IMR-90 (cell line): ENCODE measurements around the gene CACNA2D3. TPM values are rescaled to one million over a fixed set of nuclear protein-coding genes. Genes with fewer than 3 reads are reported as not detected.

Source experiments
- ATAC-seq: fragments of 200-7000 bp; cut with Tn5 transposase; 2 replicates; pipeline ENCODE4 v1.9.1; 2020; ENCODE audit warnings: low read depth, mild to moderate bottlenecking, moderate library complexity
- BruUV-seq: library from RNA; stranded (reverse); fragments of 400-500 nt; replicated peaks from 2 replicates; lab custom pipeline; 2021; lab: Mats Ljungman, UMichigan
- CTCF ChIA-PET: fragments of 300-600 bp; formaldehyde crosslinking; extraction: SDS; loops from one replicate; lab custom pipeline; 2021; ENCODE audit warnings: antibody characterized with exemption; lab: Yijun Ruan, JAX
- POLR2A ChIA-PET: fragments of 300-600 bp; sonication (Branson Sonifier 250); formaldehyde crosslinking; loops from one replicate; lab custom pipeline; 2022; ENCODE audit warnings: antibody characterized with exemption; ENCODE audit not compliant: unreplicated experiment; lab: Charles Lee
- DNase-seq: peaks from one replicate; pipeline ENCODE4 v3.0.0; 2013
- H2AFZ ChIP-seq: replicated peaks from 2 replicates; pipeline ENCODE3; 2013; ENCODE audit warnings: low read length, mild to moderate bottlenecking; ENCODE audit not compliant: poor library complexity
- H2AK5ac ChIP-seq: 2 replicates; pipeline ENCODE4 v1.6.1; 2013; ENCODE audit warnings: low read depth, low read length, inconsistent platforms
- H2AK9ac ChIP-seq: replicated peaks from 2 replicates; pipeline ENCODE3; 2013; ENCODE audit warnings: mild to moderate bottlenecking, low read depth, low read length, moderate library complexity; ENCODE audit not compliant: poor library complexity
- H2BK120ac ChIP-seq: 2 replicates; pipeline ENCODE4 v1.6.1; 2013; ENCODE audit warnings: low read depth, low read length, inconsistent platforms
- H2BK15ac ChIP-seq: 3 replicates; pipeline ENCODE4 v1.6.1; 2013; ENCODE audit warnings: low read depth, low read length, inconsistent platforms
- H2BK20ac ChIP-seq: 2 replicates; pipeline ENCODE4 v1.6.1; 2013; ENCODE audit warnings: low read depth, mild to moderate bottlenecking, inconsistent platforms, low read length, moderate library complexity
- H2BK5ac ChIP-seq: 2 replicates; pipeline ENCODE4 v1.6.1; 2013; ENCODE audit warnings: mild to moderate bottlenecking, low read depth, low read length, inconsistent platforms; ENCODE audit not compliant: poor library complexity, severe bottlenecking
- H3K14ac ChIP-seq: replicated peaks from 2 replicates; pipeline ENCODE4 v1.6.1; 2013; ENCODE audit warnings: low read depth, low read length, inconsistent platforms
- H3K18ac ChIP-seq: 2 replicates; pipeline ENCODE4 v1.6.1; 2013; ENCODE audit warnings: low read depth, low read length, control low read depth
- H3K23ac ChIP-seq: 2 replicates; pipeline ENCODE4 v1.6.1; 2013; ENCODE audit warnings: low read depth, low read length, inconsistent platforms
- H3K27ac ChIP-seq: 2 replicates; pipeline ENCODE4 v1.5.1; 2013; ENCODE audit warnings: mild to moderate bottlenecking, control low read depth, low read length; ENCODE audit not compliant: insufficient read depth
- H3K27me3 ChIP-seq: 2 replicates; pipeline ENCODE4 v1.6.1; 2013; ENCODE audit warnings: low read length; ENCODE audit not compliant: control insufficient read depth, insufficient read depth
- H3K36me3 ChIP-seq: 2 replicates; pipeline ENCODE4 v1.6.1; 2013; ENCODE audit warnings: low read length, mixed read lengths; ENCODE audit not compliant: control insufficient read depth, insufficient read depth
- H3K4ac ChIP-seq: 2 replicates; pipeline ENCODE4 v1.6.1; 2013; ENCODE audit warnings: low read depth, low read length, inconsistent platforms
- H3K4me1 ChIP-seq: 2 replicates; pipeline ENCODE4 v1.6.1; 2013; ENCODE audit warnings: low read length, mixed read lengths; ENCODE audit not compliant: control insufficient read depth, insufficient read depth
- H3K4me2 ChIP-seq: 2 replicates; pipeline ENCODE4 v1.6.1; 2013; ENCODE audit warnings: low read depth, mild to moderate bottlenecking, control low read depth, low read length, moderate library complexity
- H3K4me3 ChIP-seq: 2 replicates; pipeline ENCODE4 v1.5.1; 2013; ENCODE audit warnings: low read depth, mild to moderate bottlenecking, control low read depth, low read length, moderate library complexity; ENCODE audit not compliant: insufficient read depth
- H3K56ac ChIP-seq: 2 replicates; pipeline ENCODE4 v1.6.1; 2013; ENCODE audit warnings: low read length, inconsistent platforms; ENCODE audit not compliant: insufficient read depth; ENCODE audit errors: extremely low read depth
- H3K79me1 ChIP-seq, 2 experiments: 2 replicates each; pipeline ENCODE4 v1.6.1; 2013; ENCODE audit warnings: low read length in 2 of 2, inconsistent platforms in 1 of 2, low read depth in 1 of 2
- H3K9ac ChIP-seq: 2 replicates; pipeline ENCODE4 v1.6.1; 2013; ENCODE audit warnings: low read depth, low read length, control low read depth
- H3K9me1 ChIP-seq: 2 replicates; pipeline ENCODE4 v1.6.1; 2013; ENCODE audit warnings: low read length, inconsistent platforms; ENCODE audit not compliant: insufficient read depth
- H3K9me3 ChIP-seq: 2 replicates; pipeline ENCODE4 v1.6.1; 2013; ENCODE audit warnings: low read length; ENCODE audit not compliant: control insufficient read depth, insufficient read depth
- H4K20me1 ChIP-seq: 2 replicates; pipeline ENCODE4 v1.6.1; 2013; ENCODE audit warnings: low read length, inconsistent platforms; ENCODE audit not compliant: insufficient read depth
- H4K5ac ChIP-seq: 2 replicates; pipeline ENCODE4 v1.6.1; 2013; ENCODE audit warnings: mild to moderate bottlenecking, low read depth, low read length, control low read depth
- H4K8ac ChIP-seq, 2 experiments: 2 replicates each; pipeline ENCODE4 v1.6.1; 2013; ENCODE audit warnings: low read depth in 2 of 2, low read length in 2 of 2, control low read depth in 1 of 2, inconsistent platforms in 1 of 2
- H4K91ac ChIP-seq: 2 replicates; pipeline ENCODE4 v1.6.1; 2013; ENCODE audit warnings: low read depth, low read length, inconsistent platforms; ENCODE audit not compliant: insufficient read depth
- CEBPB ChIP-seq: IDR thresholded peaks from 2 replicates; pipeline ENCODE4 v1.6.1; 2012; ENCODE audit warnings: low read depth, low read length, improper control_type of control experiment
- WGBS, 2 experiments: methylation state at CpG; one replicate each; pipeline versions ENCODE4 v1.1.5 to v1.1.7; 2013; ENCODE audit warnings: missing lambda C conversion rate in 2 of 2; ENCODE audit not compliant: insufficient read length in 1 of 2; ENCODE audit errors: extremely low coverage in 2 of 2; 5-methylcytosine and 5-hydroxymethylcytosine counted together
- dilution Hi-C: fragments of 300-500 bp; cut with HindIII; formaldehyde crosslinking; loops from one replicate; pipeline ENCODE4 v1.14.3; 2018; ENCODE audit warnings: low sequenced_read_pairs; ENCODE audit not compliant: unreplicated experiment
- in situ Hi-C: fragments of 300-500 bp; cut with MboI; formaldehyde crosslinking; loops from 3 replicates; pipeline ENCODE4 v1.14.3; 2019; ENCODE audit warnings: low sequenced_read_pairs, inconsistent platforms, mixed read lengths
- intact Hi-C: fragments of 100-400 bp; cut with micrococcal nuclease; formaldehyde crosslinking; loops from 2 replicates; pipeline ENCODE4 v1.10.0; 2022
- polyA plus RNA-seq, 3 experiments: library from polyadenylated mRNA; depleted of rRNA; stranded (reverse); fragments of >200 nt; gene quantifications; 2 replicates each; pipeline ENCODE4 v1.2.3, GENCODE V29; 2012; ENCODE audit warnings: low replicate concordance in 1 of 3
- total RNA-seq: library from RNA; depleted of rRNA; stranded (reverse); fragments of >200 nt; gene quantifications from 2 replicates; pipeline ENCODE4 v1.2.3, GENCODE V29; 2012

The CACNA2D3 gene
- total and polyA plus RNA-seq, 2 of the 4 experiments (the other 2 are of a cell fraction) = 0.36 to 0.41 TPM

DNA sequence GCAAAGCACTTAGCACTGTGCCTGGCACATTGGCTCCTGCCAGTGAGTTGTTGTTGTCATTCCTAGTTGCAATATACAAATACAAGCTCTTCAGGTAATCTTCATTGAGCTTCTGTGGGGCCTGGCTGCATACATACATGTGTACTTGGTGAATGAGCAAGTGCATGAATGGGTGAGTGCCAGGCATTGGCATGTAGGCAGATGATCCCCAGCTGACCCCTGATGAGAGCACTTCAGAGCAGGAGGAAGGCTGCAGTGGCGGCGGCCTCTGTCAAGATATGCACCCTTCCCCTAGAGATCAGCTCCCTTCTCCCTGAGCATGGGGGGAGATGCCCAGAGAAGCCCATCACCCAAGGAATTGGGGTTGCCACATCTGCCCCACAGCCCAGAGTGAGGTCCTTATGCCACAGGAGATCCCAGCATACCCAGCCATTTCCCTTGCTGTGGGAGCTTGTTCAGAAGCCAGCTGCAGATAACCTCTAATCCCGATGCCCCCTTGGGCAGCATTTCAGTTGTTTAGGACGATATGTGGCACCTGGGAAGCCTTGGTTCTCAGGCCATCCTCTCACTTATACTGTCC lies 8.8 kb downstream of the CACNA2D3 start:
- BruUV-seq = no TSS peak
- no peak for TF ChIP-seq CEBPB
- no peak overlapping the region for H4K91ac ChIP-seq
- H2AFZ ChIP-seq = no peak overlapping the region
- H2AK9ac ChIP-seq = no peak overlapping the region
- H3K23ac ChIP-seq = no peak overlapping the region
- no peak overlapping the region for H2AK5ac ChIP-seq
- 0% methylated on average over 1 of the region's 4 CpGs; no CpG with 5 or more reads in 1 of the 2 experiments for WGBS, 2 experiments
- intact Hi-C loops = no loop called here
- no peaks in the 10 kb centered on the region for H3K27me3 ChIP-seq
- H3K18ac ChIP-seq = no peak overlapping the region
- no peak overlapping the region for H2BK15ac ChIP-seq
- H3K4me1 ChIP-seq = no peaks in the 10 kb centered on the region
- H3K27ac ChIP-seq = no peak overlapping the region
- in situ Hi-C loops = no loop called here
- no peaks in the 10 kb centered on the region for H3K36me3 ChIP-seq
- no peak overlapping the region for H3K4me3 ChIP-seq
- CTCF ChIA-PET = no interaction called here
- no peaks in the 10 kb centered on the region for H4K20me1 ChIP-seq
- no peak overlapping the region for H2BK5ac ChIP-seq
- POLR2A ChIA-PET = no interaction called here
- dilution Hi-C loops = no loop called here
- no peak overlapping the region for H4K5ac ChIP-seq
- no peak overlapping the region for H2BK20ac ChIP-seq
- H3K56ac ChIP-seq = no peak overlapping the region
- ATAC-seq = no peak
- no peaks in the 10 kb centered on the region for H3K79me1 ChIP-seq
- no peak overlapping the region for H3K9ac ChIP-seq
- no peaks in the 10 kb centered on the region for H3K9me3 ChIP-seq
- H3K14ac ChIP-seq = no peak overlapping the region
- no peak for DNase-seq
- no peak overlapping the region for H2BK120ac ChIP-seq
- H4K8ac ChIP-seq = no peak overlapping the region
- no peak overlapping the region for H3K4ac ChIP-seq
- H3K9me1 ChIP-seq = no peaks in the 10 kb centered on the region
- H3K4me2 ChIP-seq = no peak overlapping the region
